OCI-LY1 (cell line): ENCODE measurements around the gene STX3.

Source experiments
- H2AFZ ChIP-seq: fragments of 200-600 bp; sonication (generic), shearing (Covaris generic); 2 replicates; pipeline ENCODE4 v1.6.0; 2014; ENCODE audit warnings: antibody characterized with exemption, mild to moderate bottlenecking, low read length
- H3F3A ChIP-seq: fragments of 200-600 bp; sonication (generic), shearing (Covaris generic); 2 replicates; pipeline ENCODE4 v1.6.0; 2014; ENCODE audit warnings: mild to moderate bottlenecking, antibody characterized with exemption, low read length, moderate library complexity; ENCODE audit not compliant: insufficient read depth
- H3K27ac ChIP-seq: fragments of 200-600 bp; sonication (generic); 2 replicates; pipeline ENCODE4 v1.5.1; 2014; ENCODE audit warnings: low read length, mixed run types, mild to moderate bottlenecking, low read depth; ENCODE audit not compliant: poor library complexity, severe bottlenecking
- H3K27me3 ChIP-seq: fragments of 200-600 bp; sonication (generic); 2 replicates; pipeline ENCODE4 v1.6.0; 2014; ENCODE audit warnings: antibody characterized with exemption, mild to moderate bottlenecking, low read length, moderate library complexity; ENCODE audit not compliant: insufficient read depth
- H3K36me3 ChIP-seq: fragments of 200-600 bp; sonication (generic); 2 replicates; pipeline ENCODE4 v1.6.1; 2014; ENCODE audit warnings: mild to moderate bottlenecking, antibody characterized with exemption, low read length, moderate library complexity, mixed read lengths; ENCODE audit not compliant: insufficient read depth
- H3K4me1 ChIP-seq: fragments of 200-600 bp; sonication (generic); 2 replicates; pipeline ENCODE4 v1.5.1; 2014; ENCODE audit warnings: mild to moderate bottlenecking, low read length, moderate library complexity; ENCODE audit not compliant: insufficient read depth, severe bottlenecking
- H3K4me2 ChIP-seq: fragments of 200-600 bp; sonication (generic), shearing (Covaris generic); 2 replicates; pipeline ENCODE4 v1.6.1; 2014; ENCODE audit warnings: low read length
- H3K4me3 ChIP-seq: fragments of 200-600 bp; sonication (generic); 2 replicates; pipeline ENCODE4 v1.5.1; 2014; ENCODE audit warnings: low read length, low read depth, mild to moderate bottlenecking, mixed read lengths; ENCODE audit not compliant: poor library complexity, severe bottlenecking
- H3K79me2 ChIP-seq: fragments of 200-600 bp; shearing (Covaris generic); 2 replicates; pipeline ENCODE4 v1.6.1; 2016; ENCODE audit warnings: mixed run types, low read length, mixed read lengths; ENCODE audit not compliant: insufficient read depth
- H3K9ac ChIP-seq: fragments of 200-600 bp; sonication (generic), shearing (Covaris generic); 2 replicates; pipeline ENCODE4 v1.6.1; 2014; ENCODE audit warnings: mild to moderate bottlenecking, low read length, mixed read lengths
- H3K9me2 ChIP-seq: fragments of 200-600 bp; sonication (generic), shearing (Covaris generic); 2 replicates; pipeline ENCODE4 v1.6.1; 2014; ENCODE audit warnings: low read depth, mild to moderate bottlenecking, low read length, mixed read lengths
- H3K9me3 ChIP-seq: fragments of 200-600 bp; shearing (Covaris generic); 2 replicates; pipeline ENCODE4 v1.6.1; 2014; ENCODE audit warnings: low read length, mixed read lengths
- H4K20me1 ChIP-seq: fragments of 200-600 bp; sonication (generic), shearing (Covaris generic); 2 replicates; pipeline ENCODE4 v1.6.0; 2016; ENCODE audit warnings: mild to moderate bottlenecking, low read length; ENCODE audit not compliant: insufficient read depth
- CTCF ChIP-seq: fragments of 200-600 bp; sonication (generic), shearing (Covaris generic); IDR thresholded peaks from 2 replicates; pipeline ENCODE4 v1.5.1; 2017; ENCODE audit warnings: mild to moderate bottlenecking, antibody characterized with exemption, low read length, moderate library complexity, mixed read lengths
- EZH2 ChIP-seq: fragments of 200-600 bp; sonication (generic), shearing (Covaris generic); IDR thresholded peaks from 2 replicates; pipeline ENCODE4 v1.8.0; 2017; ENCODE audit warnings: borderline replicate concordance, mixed run types, mild to moderate bottlenecking, antibody characterized with exemption, low read length, moderate library complexity, mixed read lengths

STX3 gene

DNA sequence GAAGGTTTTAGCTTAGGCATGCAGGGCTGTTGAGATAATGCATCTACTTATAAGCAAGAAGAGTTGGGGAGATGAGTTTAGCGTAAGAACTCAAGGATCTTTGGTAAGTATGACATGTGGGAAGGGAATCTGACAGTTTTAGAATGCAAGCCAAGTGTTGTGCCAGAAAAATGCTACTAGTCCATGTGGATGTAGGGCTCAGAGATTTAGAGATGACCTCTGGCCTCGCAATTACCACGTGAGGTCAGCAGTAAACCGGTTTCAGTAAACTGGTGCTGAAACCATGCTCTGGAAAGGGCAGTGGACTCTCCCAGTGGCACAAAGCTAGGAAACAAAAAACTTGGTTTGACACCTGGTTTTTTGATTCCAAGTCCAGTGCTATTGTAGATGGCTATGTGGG, 36.5 kb downstream of the STX3 start:
- TF ChIP-seq EZH2 (no peak), CTCF (no peak)
- Histone ChIP-seq H3K27ac (no peak overlapping the region), H3K36me3 (no peaks in the 10 kb centered on the region), H4K20me1 (no peaks in the 10 kb centered on the region), H3K9ac (no peak overlapping the region), H3F3A (no peaks in the 10 kb centered on the region), H3K79me2 (no peaks in the 10 kb centered on the region), H3K4me2 (no peak overlapping the region), H2AFZ (no peak overlapping the region), H3K4me3 (no peak overlapping the region), H3K9me3 (no peaks in the 10 kb centered on the region), H3K27me3 (no peaks in the 10 kb centered on the region), H3K4me1 (no peaks in the 10 kb centered on the region), H3K9me2 (no peaks in the 10 kb centered on the region)

DNA sequence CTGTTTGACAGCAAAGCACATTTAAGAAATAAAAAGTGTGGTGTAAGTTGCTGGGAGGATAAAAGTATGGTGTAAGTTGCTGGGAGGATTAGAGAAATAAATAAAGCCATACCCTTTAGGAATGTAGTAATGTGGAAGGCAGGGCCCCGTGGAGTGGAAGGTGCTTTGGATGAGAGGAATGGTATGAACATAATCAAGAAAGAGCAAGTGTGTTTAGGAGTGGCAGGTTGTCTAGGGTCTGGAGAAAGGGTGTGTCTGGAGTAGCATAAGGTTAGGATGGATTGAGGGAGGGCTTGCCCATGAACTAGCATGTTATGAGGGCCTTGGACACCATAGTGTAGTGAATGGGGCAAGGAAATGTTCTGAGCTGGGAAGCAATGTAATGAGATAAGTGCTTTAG, 37.3 kb downstream of the STX3 start:
- Histone ChIP-seq H3K9ac (no peak overlapping the region), H3K27ac (no peak overlapping the region), H3K9me3 (no peaks in the 10 kb centered on the region), H4K20me1 (no peaks in the 10 kb centered on the region), H3K4me1 (no peaks in the 10 kb centered on the region), H3K9me2 (no peaks in the 10 kb centered on the region), H3K36me3 (no peaks in the 10 kb centered on the region), H3F3A (no peaks in the 10 kb centered on the region), H2AFZ (no peak overlapping the region), H3K4me3 (no peak overlapping the region), H3K27me3 (no peaks in the 10 kb centered on the region), H3K4me2 (no peak overlapping the region), H3K79me2 (no peaks in the 10 kb centered on the region)
- TF ChIP-seq EZH2: no peak
- no peak for TF ChIP-seq CTCF

DNA sequence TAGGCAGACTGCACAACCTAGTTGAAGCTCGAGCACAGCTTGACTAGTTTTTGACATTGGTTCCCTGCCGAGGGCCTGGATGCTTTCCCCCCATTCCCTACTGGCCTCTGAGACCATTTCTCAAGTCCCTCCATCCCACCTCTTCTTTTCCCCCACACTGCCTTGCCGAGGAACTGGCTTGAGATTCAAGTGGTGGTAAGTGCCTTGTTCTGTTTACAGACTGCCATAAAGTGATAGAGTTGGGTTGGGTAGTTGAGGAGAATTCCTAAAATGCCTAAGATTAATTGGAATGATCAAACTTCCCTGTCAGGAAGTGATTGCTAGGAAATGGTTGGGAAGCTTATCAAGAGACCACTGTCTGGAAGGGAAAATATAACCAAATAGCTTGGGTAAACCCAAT, 39.2 kb downstream of the STX3 start:
- no peak overlapping the region for H2AFZ ChIP-seq
- no peaks in the 10 kb centered on the region for H3F3A ChIP-seq
- H3K79me2 ChIP-seq: no peaks in the 10 kb centered on the region
- no peaks in the 10 kb centered on the region for H3K27me3 ChIP-seq
- H3K9ac ChIP-seq: no peak overlapping the region
- H3K4me1 ChIP-seq: no peaks in the 10 kb centered on the region
- no peaks in the 10 kb centered on the region for H3K9me3 ChIP-seq
- H3K4me3 ChIP-seq: no peak overlapping the region
- TF ChIP-seq CTCF (no peak), EZH2 (no peak)
- H3K4me2 ChIP-seq: no peak overlapping the region
- no peak overlapping the region for H3K27ac ChIP-seq
- H3K9me2 ChIP-seq: no peaks in the 10 kb centered on the region
- H4K20me1 ChIP-seq: no peaks in the 10 kb centered on the region
- no peaks in the 10 kb centered on the region for H3K36me3 ChIP-seq
